HL-60/S4 treated with phorbol 12-myristate 13-acetate at 8.2 ng/mL for 4 days and 3 days (cell line): ENCODE results near the gene ENAH.

Experiments
- in situ Hi-C: fragments of 300-500 bp; cut with MboI; formaldehyde crosslinking; loops from 2 replicates; pipeline ENCODE4 v1.15.0; 2022; ENCODE audit warnings: low sequenced_read_pairs

Gene ENAH

GRCh38 chr1:225446595-225446960 is 206.3 kb downstream of the ENAH start:
- in situ Hi-C loops = no loop called here

DNA sequence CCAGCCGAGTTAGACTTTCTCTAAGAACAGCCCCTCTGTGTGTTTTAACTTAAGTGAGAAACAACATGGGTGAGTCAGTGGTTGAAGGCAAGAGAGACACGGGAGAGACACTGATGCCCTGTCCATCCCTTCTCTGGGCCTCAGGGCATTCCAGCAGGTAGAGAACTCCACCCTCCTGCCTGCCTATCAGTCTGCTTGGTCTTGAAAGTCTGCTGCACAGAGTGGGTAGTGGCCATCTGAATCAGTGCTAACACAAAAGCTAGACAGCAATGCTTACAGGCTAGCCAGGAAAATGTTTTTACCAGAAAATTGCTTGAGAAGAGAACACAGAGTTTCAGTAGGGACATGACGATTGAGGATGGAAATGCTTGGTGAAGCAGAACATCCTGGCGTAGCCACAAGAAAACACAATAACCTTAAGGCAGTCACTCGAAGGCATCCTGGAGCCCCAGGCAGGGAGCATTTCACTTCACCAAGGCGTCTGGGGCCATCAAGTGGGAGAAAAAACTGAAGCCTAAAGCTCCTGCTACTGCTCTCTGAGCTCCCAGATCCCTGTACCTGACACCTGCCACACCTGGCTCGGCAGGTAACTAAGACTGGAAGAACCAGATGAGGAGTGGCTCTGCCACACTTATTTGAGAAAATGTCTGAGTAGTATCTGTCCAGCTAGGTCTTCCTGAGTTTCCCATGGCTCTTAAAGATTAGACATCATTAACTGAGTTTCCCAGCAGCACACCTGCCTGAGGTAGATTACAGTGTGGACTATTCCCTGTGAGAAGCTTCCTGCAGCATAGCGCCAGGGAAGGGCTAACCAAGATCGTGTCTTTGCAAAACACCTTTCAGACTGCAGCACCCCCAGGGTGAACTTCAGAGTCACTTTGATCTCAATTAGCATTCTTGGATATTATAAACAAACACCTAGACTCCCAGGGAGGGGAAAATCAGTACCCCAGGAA is 207.0 kb downstream of the ENAH start:
- in situ Hi-C loops = no loop called here

- in situ Hi-C loops = no loop called here
Measured at GRCh38 chr1:225442123-225442505, 210.8 kb downstream of the ENAH start.

- in situ Hi-C loops = no loop called here
Measured at GRCh38 chr1:225441314-225442122, 211.4 kb downstream of the ENAH start.

- in situ Hi-C loops = no loop called here
Measured at GRCh38 chr1:225440380-225441221, 212.3 kb downstream of the ENAH start.

DNA sequence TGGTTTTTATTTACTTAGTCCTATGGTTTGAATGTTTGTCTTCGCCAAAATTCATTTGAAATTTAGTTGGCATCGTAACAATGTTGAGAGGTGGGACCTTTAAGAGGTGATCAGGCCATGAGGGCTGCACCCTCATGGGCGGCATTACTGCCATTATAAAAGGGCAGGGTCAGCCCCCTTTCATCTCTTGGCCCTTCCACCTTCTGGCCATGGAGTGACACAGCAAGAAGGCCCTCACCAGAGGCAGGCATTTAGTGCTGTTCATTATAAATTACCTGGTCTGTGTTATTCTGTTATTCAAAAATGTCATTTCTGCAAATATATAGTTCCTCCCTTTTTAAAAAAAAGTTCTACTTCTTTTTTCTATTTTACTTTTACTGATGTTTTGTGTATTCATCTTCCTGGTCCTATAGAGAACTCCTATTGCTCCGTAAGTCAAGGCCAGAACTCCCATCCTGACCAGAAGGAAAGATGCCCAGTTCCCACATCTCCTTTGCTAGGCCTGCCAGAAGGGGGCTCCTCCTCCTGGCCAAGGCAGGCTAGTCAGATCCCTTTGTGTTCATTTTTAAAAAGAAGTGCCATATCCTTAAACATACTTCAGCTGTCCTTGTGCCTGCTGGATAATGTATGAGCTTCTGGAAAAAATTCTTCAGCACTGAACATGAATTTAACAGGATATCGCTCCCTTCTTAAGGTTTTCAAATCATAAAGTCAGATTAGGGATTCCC is 215.0 kb downstream of the ENAH start:
- in situ Hi-C loops = no loop called here
